NT2/D1 (cell line): Measurements from ENCODE around the gene HBB.

Experiments used
- DNase-seq: peaks from one replicate; pipeline ENCODE4 v3.0.0-alpha.2; 2011; ENCODE audit warnings: low read depth, low spot score
- H3K27me3 ChIP-seq: 2 replicates; pipeline ENCODE4 v1.6.0; 2011; ENCODE audit warnings: mild to moderate bottlenecking; ENCODE audit not compliant: insufficient read length, insufficient read depth
- H3K36me3 ChIP-seq: 2 replicates; pipeline ENCODE4 v1.6.1; 2011; ENCODE audit warnings: mild to moderate bottlenecking, low read length, mixed read lengths; ENCODE audit not compliant: insufficient read depth, insufficient read length
- H3K4me1 ChIP-seq: 2 replicates; pipeline ENCODE4 v1.5.1; 2011; ENCODE audit not compliant: insufficient read depth, insufficient read length
- H3K4me3 ChIP-seq: 2 replicates; pipeline ENCODE4 v1.5.1; 2011; ENCODE audit warnings: low read depth; ENCODE audit not compliant: insufficient read length
- H3K9ac ChIP-seq: 2 replicates; pipeline ENCODE4 v1.6.0; 2011; ENCODE audit warnings: low read depth; ENCODE audit not compliant: insufficient read length
- H3K9me3 ChIP-seq: 2 replicates; pipeline ENCODE4 v1.5.1; 2011; ENCODE audit warnings: mild to moderate bottlenecking, low read length; ENCODE audit not compliant: insufficient read depth
- SUZ12 ChIP-seq: IDR thresholded peaks from 2 replicates; pipeline ENCODE4 v1.6.1; 2011; ENCODE audit not compliant: insufficient read length, insufficient read depth; ENCODE audit errors: extremely low read depth
- YY1 ChIP-seq: IDR thresholded peaks from 2 replicates; pipeline ENCODE4 v1.6.1; 2011; ENCODE audit not compliant: insufficient read length, insufficient read depth
- ZNF274 ChIP-seq: IDR thresholded peaks from 2 replicates; pipeline ENCODE4 v1.6.1; 2011; ENCODE audit warnings: mild to moderate bottlenecking, low read depth, low read length

Gene HBB

GRCh38 chr11:5232176-5232575, 5.3 kb upstream of the HBB start:
- TF ChIP-seq YY1 (no peak), ZNF274 (no peak), SUZ12 (no peak)
- H3K27me3 ChIP-seq: no peaks in the 10 kb centered on the region

GRCh38 chr11:5231111-5231510, 4.2 kb upstream of the HBB start:
- no peaks in the 10 kb centered on the region for H3K4me1 ChIP-seq
- H3K9ac ChIP-seq: no peak overlapping the region

More at GRCh38 chr11:5232176-5232575, 5.3 kb upstream of the HBB start:
- DNase-seq: no peak
- Histone ChIP-seq H3K4me1 (no peaks in the 10 kb centered on the region), H3K4me3 (no peak overlapping the region), H3K9ac (no peak overlapping the region), H3K9me3 (no peaks in the 10 kb centered on the region), H3K36me3 (no peaks in the 10 kb centered on the region)

GRCh38 chr11:5230266-5230665, 3.4 kb upstream of the HBB start:
- Histone ChIP-seq H3K9me3 (no peaks in the 10 kb centered on the region), H3K4me3 (no peak overlapping the region), H3K27me3 (no peaks in the 10 kb centered on the region), H3K36me3 (no peaks in the 10 kb centered on the region), H3K9ac (no peak overlapping the region), H3K4me1 (no peaks in the 10 kb centered on the region)
- TF ChIP-seq ZNF274 (no peak), YY1 (no peak), SUZ12 (no peak)
- DNase-seq: no peak

More at GRCh38 chr11:5231111-5231510, 4.2 kb upstream of the HBB start:
- DNase-seq: no peak
- Histone ChIP-seq H3K36me3 (no peaks in the 10 kb centered on the region), H3K9me3 (no peaks in the 10 kb centered on the region), H3K27me3 (no peaks in the 10 kb centered on the region), H3K4me3 (no peak overlapping the region)
- TF ChIP-seq YY1: no peak
- no peak for TF ChIP-seq SUZ12
- TF ChIP-seq ZNF274: no peak

- Histone ChIP-seq H3K27me3 (no peaks in the 10 kb centered on the region), H3K36me3 (no peaks in the 10 kb centered on the region), H3K9ac (no peak overlapping the region), H3K9me3 (no peaks in the 10 kb centered on the region), H3K4me1 (no peaks in the 10 kb centered on the region), H3K4me3 (no peak overlapping the region)
- DNase-seq: no peak
- no peak for TF ChIP-seq YY1
- no peak for TF ChIP-seq ZNF274
- TF ChIP-seq SUZ12: no peak
These were observed 2.9 kb upstream of the HBB start for GRCh38 chr11:5229796-5230195.

DNA sequence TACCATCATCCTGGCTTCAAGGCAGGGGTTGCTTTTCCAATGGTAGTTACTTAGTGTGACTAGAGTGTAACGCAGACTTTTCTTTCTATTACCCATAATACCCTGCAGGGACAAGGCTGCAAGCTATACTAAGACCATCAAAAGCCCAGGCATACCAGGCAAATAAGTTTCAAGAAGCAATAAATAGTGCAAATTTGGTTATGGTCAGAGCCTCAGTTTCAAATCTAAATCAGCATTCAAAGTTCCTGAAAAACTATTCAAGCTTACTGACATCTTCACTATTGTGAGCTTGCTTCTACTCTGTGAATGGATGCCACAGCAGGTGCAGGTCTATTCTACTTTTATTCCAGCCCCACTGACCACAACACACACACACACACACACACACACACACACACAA, 2.5 kb upstream of the HBB start:
- no peak overlapping the region for H3K9ac ChIP-seq
- no peaks in the 10 kb centered on the region for H3K9me3 ChIP-seq
- no peaks in the 10 kb centered on the region for H3K27me3 ChIP-seq
- no peak overlapping the region for H3K4me3 ChIP-seq
- no peak for TF ChIP-seq YY1
- no peak for TF ChIP-seq SUZ12
- H3K4me1 ChIP-seq: no peaks in the 10 kb centered on the region
- no peaks in the 10 kb centered on the region for H3K36me3 ChIP-seq
- DNase-seq: no peak

DNA sequence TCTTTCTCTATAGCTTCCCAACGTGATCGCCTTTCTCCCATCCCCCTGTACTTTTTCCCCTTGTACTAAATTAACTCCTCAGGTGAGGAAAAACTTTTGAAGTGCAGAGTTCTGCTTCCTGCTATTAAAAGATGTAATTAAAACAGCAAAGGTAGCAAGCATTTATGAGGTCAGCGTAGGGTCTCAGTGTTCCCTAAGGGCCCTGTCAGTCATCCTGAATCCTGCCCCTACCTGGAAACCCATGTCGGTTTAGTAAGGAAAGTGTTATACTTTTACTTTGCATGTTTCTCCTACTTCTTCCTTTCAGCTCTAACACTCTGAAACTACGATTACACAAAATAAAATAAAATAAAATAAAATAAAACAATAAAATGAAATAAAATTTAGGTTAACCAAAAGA, 1.3 kb upstream of the HBB start:
- Histone ChIP-seq H3K9ac (no peak overlapping the region), H3K27me3 (no peaks in the 10 kb centered on the region), H3K9me3 (no peaks in the 10 kb centered on the region), H3K4me1 (no peaks in the 10 kb centered on the region), H3K36me3 (no peaks in the 10 kb centered on the region), H3K4me3 (no peak overlapping the region)
- DNase-seq: no peak
- TF ChIP-seq YY1: no peak
- TF ChIP-seq SUZ12: no peak
- TF ChIP-seq ZNF274: no peak

GRCh38 chr11:5227681-5228080, 810 bp upstream of the HBB start:
- no peaks in the 10 kb centered on the region for H3K9me3 ChIP-seq
- no peaks in the 10 kb centered on the region for H3K36me3 ChIP-seq
- no peak for DNase-seq
- H3K4me1 ChIP-seq: no peaks in the 10 kb centered on the region
- TF ChIP-seq YY1 (no peak), SUZ12 (no peak)
- H3K9ac ChIP-seq: no peak overlapping the region
- H3K27me3 ChIP-seq: no peaks in the 10 kb centered on the region
- no peak overlapping the region for H3K4me3 ChIP-seq

DNA sequence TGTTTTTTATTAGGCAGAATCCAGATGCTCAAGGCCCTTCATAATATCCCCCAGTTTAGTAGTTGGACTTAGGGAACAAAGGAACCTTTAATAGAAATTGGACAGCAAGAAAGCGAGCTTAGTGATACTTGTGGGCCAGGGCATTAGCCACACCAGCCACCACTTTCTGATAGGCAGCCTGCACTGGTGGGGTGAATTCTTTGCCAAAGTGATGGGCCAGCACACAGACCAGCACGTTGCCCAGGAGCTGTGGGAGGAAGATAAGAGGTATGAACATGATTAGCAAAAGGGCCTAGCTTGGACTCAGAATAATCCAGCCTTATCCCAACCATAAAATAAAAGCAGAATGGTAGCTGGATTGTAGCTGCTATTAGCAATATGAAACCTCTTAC, 1.4 kb downstream of the HBB start:
- no peak overlapping the region for H3K4me3 ChIP-seq
- no peak for TF ChIP-seq ZNF274
- no peak for TF ChIP-seq SUZ12
- TF ChIP-seq YY1: no peak
- no peak overlapping the region for H3K9ac ChIP-seq
- H3K36me3 ChIP-seq: no peaks in the 10 kb centered on the region
- peaks cover 6% of the 10 kb centered on the region; the same call in 1 of the 2 replicates for H3K9me3 ChIP-seq
- H3K4me1 ChIP-seq: no peaks in the 10 kb centered on the region
- no peaks in the 10 kb centered on the region for H3K27me3 ChIP-seq
- DNase-seq: no peak
